OCI-M2 (cell line): ENCODE measurements around the gene SLC30A3.
"Not testable (repeated sequence)": the region's sequence is repeated elsewhere in the genome, so short reads cannot be mapped to it uniquely, and the experiment has no call there.

ENCODE experiments used
- DNase-seq: peaks from one replicate; lab custom pipeline; 2025; ENCODE audit not compliant: unreplicated experiment; lab: John Stamatoyannopoulos, UW

SLC30A3 gene

GRCh38 chr2:27285481-27285880 lies 22.6 kb upstream of the SLC30A3 start:
- DNase-seq = no peak

- DNase-seq = no peak
Observed at GRCh38 chr2:27284996-27285395, 22.1 kb upstream of the SLC30A3 start.

GRCh38 chr2:27282892-27283291 lies 20.0 kb upstream of the SLC30A3 start:
- no peak for DNase-seq

- DNase-seq = no peak
Observed at GRCh38 chr2:27281855-27282559, 19.2 kb upstream of the SLC30A3 start, which contains the start of gene TRIM54. TRIM54 (plus strand) TSS chr2:27282429; CDS start chr2:27282732, 303 bp downstream.

- no peak for DNase-seq
Observed at GRCh38 chr2:27281442-27281841, 18.6 kb upstream of the SLC30A3 start.

- DNase-seq = no peak
Observed at GRCh38 chr2:27280826-27281225, 18.0 kb upstream of the SLC30A3 start.

- no peak for DNase-seq
Observed at GRCh38 chr2:27278010-27278409, 15.2 kb upstream of the SLC30A3 start.

- DNase-seq = no peak
Observed at GRCh38 chr2:27275211-27276150, 12.6 kb upstream of the SLC30A3 start, which contains the start of gene DNAJC5G. DNAJC5G (plus strand) TSS chr2:27275433; CDS start chr2:27276729, 1,296 bp downstream.

GRCh38 chr2:27272537-27273522 lies 10.0 kb upstream of the SLC30A3 start:
- DNase-seq = not testable (repeated sequence)

- no peak for DNase-seq
Observed at GRCh38 chr2:27271631-27272340, 8.9 kb upstream of the SLC30A3 start.

GRCh38 chr2:27270670-27271069 lies 7.8 kb upstream of the SLC30A3 start:
- DNase-seq = no peak

GRCh38 chr2:27270131-27270530 lies 7.3 kb upstream of the SLC30A3 start:
- no peak for DNase-seq

- not testable (repeated sequence) for DNase-seq
Observed at GRCh38 chr2:27268296-27268695, 5.4 kb upstream of the SLC30A3 start.

GRCh38 chr2:27265536-27265870 lies 2.7 kb upstream of the SLC30A3 start:
- no peak for DNase-seq

GRCh38 chr2:27264753-27265535 lies 2.1 kb upstream of the SLC30A3 start:
- DNase-seq = no peak

- DNase-seq = no peak
Observed at GRCh38 chr2:27264253-27264752, 1.5 kb upstream of the SLC30A3 start.

- no peak for DNase-seq
Observed at GRCh38 chr2:27263287-27264252, 723 bp upstream of the SLC30A3 start.

GRCh38 chr2:27261926-27262298 lies 935 bp downstream of the SLC30A3 start:
- no peak for DNase-seq
